Measurements from ENCODE around the gene TEX29.

Gene TEX29

DNA sequence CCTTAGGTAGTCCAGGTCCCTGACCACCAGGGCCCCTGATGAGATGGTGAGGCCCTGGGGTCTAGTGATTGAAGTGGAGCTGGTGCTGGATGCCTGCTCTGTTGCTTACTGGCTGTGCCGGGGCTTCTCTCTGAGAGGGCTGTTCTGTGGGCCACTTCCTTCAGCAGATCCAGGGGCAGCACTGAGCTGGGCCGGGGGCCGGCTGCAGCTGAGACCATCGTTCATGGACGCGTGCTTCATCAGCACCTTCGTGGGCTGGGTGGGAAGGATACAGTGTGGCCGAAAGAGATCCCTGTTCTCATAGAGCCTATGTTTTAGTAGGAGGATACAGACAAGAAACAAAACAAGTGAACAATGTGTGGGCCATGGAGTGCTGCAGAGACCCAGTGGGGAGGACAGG, 33.2 kb upstream of the TEX29 start:
- Histone ChIP-seq H4K20me1 (ENCODE audit: insufficient read depth) (no peaks in the 10 kb centered on the region), H3K27me3 (ENCODE audit: insufficient read depth, low read depth) (no peaks in the 10 kb centered on the region), H3K4me2 (no peak overlapping the region), H3K4me1 (ENCODE audit: low read depth, poor library complexity, severe bottlenecking) (no peaks in the 10 kb centered on the region), H3K79me2 (ENCODE audit: insufficient read depth, low read depth) (no peaks in the 10 kb centered on the region), H3K27ac (no peak overlapping the region), H3K36me3 (ENCODE audit: insufficient read depth) (no peaks in the 10 kb centered on the region), H3K4me3 (IDR thresholded peaks at IDR 0.05; ENCODE audit: insufficient read depth, low read depth, low read length) (no peak overlapping the region), H3K9ac (no peak overlapping the region), H2AFZ (ENCODE audit: low read depth) (no peak overlapping the region)
- TF ChIP-seq, protein P1, sequence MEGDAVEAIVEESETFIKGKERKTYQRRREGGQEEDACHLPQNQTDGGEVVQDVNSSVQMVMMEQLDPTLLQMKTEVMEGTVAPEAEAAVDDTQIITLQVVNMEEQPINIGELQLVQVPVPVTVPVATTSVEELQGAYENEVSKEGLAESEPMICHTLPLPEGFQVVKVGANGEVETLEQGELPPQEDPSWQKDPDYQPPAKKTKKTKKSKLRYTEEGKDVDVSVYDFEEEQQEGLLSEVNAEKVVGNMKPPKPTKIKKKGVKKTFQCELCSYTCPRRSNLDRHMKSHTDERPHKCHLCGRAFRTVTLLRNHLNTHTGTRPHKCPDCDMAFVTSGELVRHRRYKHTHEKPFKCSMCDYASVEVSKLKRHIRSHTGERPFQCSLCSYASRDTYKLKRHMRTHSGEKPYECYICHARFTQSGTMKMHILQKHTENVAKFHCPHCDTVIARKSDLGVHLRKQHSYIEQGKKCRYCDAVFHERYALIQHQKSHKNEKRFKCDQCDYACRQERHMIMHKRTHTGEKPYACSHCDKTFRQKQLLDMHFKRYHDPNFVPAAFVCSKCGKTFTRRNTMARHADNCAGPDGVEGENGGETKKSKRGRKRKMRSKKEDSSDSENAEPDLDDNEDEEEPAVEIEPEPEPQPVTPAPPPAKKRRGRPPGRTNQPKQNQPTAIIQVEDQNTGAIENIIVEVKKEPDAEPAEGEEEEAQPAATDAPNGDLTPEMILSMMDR (conservative IDR thresholded peaks at IDR 0.05; ENCODE audit: low read depth, low read length), result no peak

DNA sequence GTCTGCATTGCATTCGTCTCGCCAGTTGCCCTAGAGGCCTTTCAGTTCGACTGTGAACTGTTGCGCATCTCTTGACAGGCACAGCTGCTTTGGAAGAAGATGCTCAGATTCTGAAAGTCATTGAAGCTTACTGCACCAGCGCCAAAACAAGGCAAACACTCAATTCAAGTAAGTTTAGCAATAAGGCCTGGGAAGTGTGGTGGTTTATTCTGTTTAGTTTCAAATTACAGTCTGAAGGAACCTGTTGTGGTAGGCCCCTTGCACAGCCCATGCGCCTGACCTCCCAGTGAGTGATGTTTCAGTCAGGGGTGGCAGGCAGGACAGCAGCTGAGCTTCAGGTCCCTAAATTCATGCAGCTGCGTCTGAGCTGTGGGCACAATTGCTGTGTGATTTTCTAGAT, 32.2 kb upstream of the TEX29 start:
- no peak overlapping the region for H3K27ac ChIP-seq
- H3K4me1 ChIP-seq (ENCODE audit: low read depth, poor library complexity, severe bottlenecking), result no peaks in the 10 kb centered on the region
- no peaks in the 10 kb centered on the region for H3K79me2 ChIP-seq (ENCODE audit: insufficient read depth, low read depth)
- TF ChIP-seq, protein P1 (conservative IDR thresholded peaks at IDR 0.05; ENCODE audit: low read depth, low read length), result no peak
- no peak overlapping the region for H3K9ac ChIP-seq
- H4K20me1 ChIP-seq (ENCODE audit: insufficient read depth), result no peaks in the 10 kb centered on the region
- no peak overlapping the region for H3K4me2 ChIP-seq
- H3K27me3 ChIP-seq (ENCODE audit: insufficient read depth, low read depth), result no peaks in the 10 kb centered on the region
- no peaks in the 10 kb centered on the region for H3K36me3 ChIP-seq (ENCODE audit: insufficient read depth)
- no peak overlapping the region for H3K4me3 ChIP-seq (IDR thresholded peaks at IDR 0.05; ENCODE audit: insufficient read depth, low read depth, low read length)
- H2AFZ ChIP-seq (ENCODE audit: low read depth), result no peak overlapping the region

DNA sequence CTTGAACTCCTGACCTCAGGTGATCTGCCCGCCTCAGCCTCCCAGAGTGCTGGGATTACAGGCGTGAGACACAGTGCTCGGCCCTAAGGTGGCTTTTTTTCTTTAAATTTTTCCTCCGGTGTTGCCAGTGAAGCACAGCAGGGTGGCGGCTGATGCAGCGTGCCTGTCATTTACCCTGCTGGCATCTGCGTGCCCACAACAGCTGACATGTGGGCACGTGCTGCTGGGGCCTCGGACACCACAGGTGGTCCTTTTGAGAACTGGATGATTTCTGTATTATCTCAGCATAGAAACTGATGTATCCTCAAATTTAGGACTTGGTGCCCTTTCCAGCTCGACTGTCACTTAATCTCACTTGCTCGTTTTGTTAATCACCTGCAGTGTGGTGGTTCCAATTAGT, 31.2 kb upstream of the TEX29 start:
- Histone ChIP-seq H3K36me3 (ENCODE audit: insufficient read depth) (no peaks in the 10 kb centered on the region), H4K20me1 (ENCODE audit: insufficient read depth) (no peaks in the 10 kb centered on the region)

DNA sequence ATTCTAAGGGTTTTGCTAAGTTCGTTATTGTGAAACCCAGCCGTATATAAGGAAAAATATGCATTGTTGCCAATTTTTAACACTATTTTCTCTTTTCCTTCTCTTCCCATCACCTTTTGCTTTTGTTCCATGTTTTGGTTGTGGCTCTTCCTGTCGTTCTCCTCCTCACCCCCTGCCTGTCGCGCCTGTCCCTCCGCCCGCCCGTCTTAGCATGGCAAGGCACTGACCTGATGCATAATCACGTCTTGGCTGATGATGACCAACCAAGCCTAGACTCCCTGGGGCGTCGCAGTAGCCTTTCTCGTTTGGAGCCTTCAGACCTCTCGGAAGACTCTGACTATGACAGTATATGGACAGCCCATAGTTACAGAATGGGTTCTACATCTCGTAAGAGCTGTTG, 28.5 kb upstream of the TEX29 start:
- TF ChIP-seq, protein P1 (conservative IDR thresholded peaks at IDR 0.05; ENCODE audit: low read depth, low read length), result no peak
- no peak overlapping the region for H2AFZ ChIP-seq (ENCODE audit: low read depth)
- no peaks in the 10 kb centered on the region for H3K79me2 ChIP-seq (ENCODE audit: insufficient read depth, low read depth)
- H3K36me3 ChIP-seq (ENCODE audit: insufficient read depth), result no peaks in the 10 kb centered on the region
- no peak overlapping the region for H3K4me3 ChIP-seq (IDR thresholded peaks at IDR 0.05; ENCODE audit: insufficient read depth, low read depth, low read length)
- no peaks in the 10 kb centered on the region for H4K20me1 ChIP-seq (ENCODE audit: insufficient read depth)
- no peaks in the 10 kb centered on the region for H3K27me3 ChIP-seq (ENCODE audit: insufficient read depth, low read depth)
- H3K4me2 ChIP-seq, result no peak overlapping the region
- no peak overlapping the region for H3K27ac ChIP-seq
- no peak overlapping the region for H3K9ac ChIP-seq
- peaks cover 13% of the 10 kb centered on the region for H3K4me1 ChIP-seq (ENCODE audit: low read depth, poor library complexity, severe bottlenecking)

More for the DNA sequence above, 31.2 kb upstream of the TEX29 start:
- no peak overlapping the region for H3K4me2 ChIP-seq
- H3K27ac ChIP-seq, result no peak overlapping the region
- H3K4me3 ChIP-seq (IDR thresholded peaks at IDR 0.05; ENCODE audit: insufficient read depth, low read depth, low read length), result no peak overlapping the region
- no peak overlapping the region for H2AFZ ChIP-seq (ENCODE audit: low read depth)
- no peaks in the 10 kb centered on the region for H3K79me2 ChIP-seq (ENCODE audit: insufficient read depth, low read depth)
- no peaks in the 10 kb centered on the region for H3K4me1 ChIP-seq (ENCODE audit: low read depth, poor library complexity, severe bottlenecking)
- no peak overlapping the region for H3K9ac ChIP-seq
- no peaks in the 10 kb centered on the region for H3K27me3 ChIP-seq (ENCODE audit: insufficient read depth, low read depth)
- TF ChIP-seq, protein P1 (conservative IDR thresholded peaks at IDR 0.05; ENCODE audit: low read depth, low read length), result no peak

All from KMS-11 (cell line).